ENCODE measurements around the gene SOS2. TPM values are rescaled to one million over a fixed set of nuclear protein-coding genes. Genes with fewer than 3 reads are reported as not detected.

The SOS2 gene
- total RNA-seq, 2 donors from 2014 or later: 20.5 to 26.4 TPM

GRCh38 chr14:50213795-50214194 is 17.6 kb downstream of the SOS2 start:
- intact Hi-C loops (cut with DNase I): no loop called here
- Histone ChIP-seq H3K4me1 (peaks cover 11% of the 10 kb centered on the region), H3K9me3 (no peaks in the 10 kb centered on the region), H3K36me3 (replicated peaks in 1 of 2; ENCODE audit: insufficient read depth in 1 of 2, low read depth in 2 of 2) (no peaks in the 10 kb centered on the region), H3K4me3 (no peak overlapping the region), H3K27ac (no peak overlapping the region), H3K27me3 (no peaks in the 10 kb centered on the region)
- WGBS, 2 donors: 58 to 65% methylated on average over 2 of the region's 2 CpGs
- no peak for DNase-seq
- TF ChIP-seq CTCF (IDR thresholded peaks at IDR 0.05) (no peak), POLR2A (IDR thresholded peaks at IDR 0.05) (no peak)
- no peak for ATAC-seq

- Histone ChIP-seq H3K4me3 (no peak overlapping the region), H3K27ac (no peak overlapping the region), H3K36me3 (replicated peaks in 1 of 2; ENCODE audit: insufficient read depth in 1 of 2, low read depth in 2 of 2) (no peaks in the 10 kb centered on the region), H3K27me3 (no peaks in the 10 kb centered on the region), H3K4me1 (peaks cover 11% of the 10 kb centered on the region), H3K9me3 (no peaks in the 10 kb centered on the region)
- intact Hi-C loops (cut with DNase I): no loop called here
- no peak for TF ChIP-seq CTCF (IDR thresholded peaks at IDR 0.05)
- no peak for TF ChIP-seq POLR2A (IDR thresholded peaks at IDR 0.05)
- WGBS, 2 donors: 18 to 24% methylated on average over 3 of the region's 3 CpGs
- DNase-seq: no peak
- no peak for ATAC-seq
Observed at GRCh38 chr14:50212726-50213125, 18.7 kb downstream of the SOS2 start.

- DNase-seq: no peak
- TF ChIP-seq POLR2A (IDR thresholded peaks at IDR 0.05) (no peak), CTCF (IDR thresholded peaks at IDR 0.05) (no peak)
- H3K9me3 ChIP-seq: no peaks in the 10 kb centered on the region
- intact Hi-C loops (cut with DNase I): no loop called here
- no peaks in the 10 kb centered on the region for H3K36me3 ChIP-seq (replicated peaks in 1 of 2; ENCODE audit: insufficient read depth in 1 of 2, low read depth in 2 of 2)
- 61 to 80% methylated on average over 1 of the region's 1 CpG for WGBS, 2 donors
- H3K27me3 ChIP-seq: no peaks in the 10 kb centered on the region
- H3K4me1 ChIP-seq: peaks cover 11% of the 10 kb centered on the region
- no peak overlapping the region for H3K4me3 ChIP-seq
- no peak for ATAC-seq
- H3K27ac ChIP-seq: no peak overlapping the region
Observed at GRCh38 chr14:50210074-50210473, 21.3 kb downstream of the SOS2 start.

GRCh38 chr14:50198499-50198898 is 32.9 kb downstream of the SOS2 start:
- 98 to 100% methylated on average over 2 of the region's 2 CpGs for WGBS, 2 donors
- no peak overlapping the region for H3K27ac ChIP-seq
- no peaks in the 10 kb centered on the region for H3K9me3 ChIP-seq
- no peaks in the 10 kb centered on the region for H3K27me3 ChIP-seq
- H3K36me3 ChIP-seq (replicated peaks in 1 of 2; ENCODE audit: insufficient read depth in 1 of 2, low read depth in 2 of 2): peaks cover 2 to 7% of the 10 kb centered on the region in 2 donors
- no peaks in the 10 kb centered on the region for H3K4me1 ChIP-seq
- intact Hi-C loops (cut with DNase I): no loop called here
- no peak for TF ChIP-seq CTCF (IDR thresholded peaks at IDR 0.05)
- no peak for TF ChIP-seq POLR2A (IDR thresholded peaks at IDR 0.05)
- DNase-seq (no peak), ATAC-seq (no peak)
- H3K4me3 ChIP-seq: no peak overlapping the region

GRCh38 chr14:50191499-50191898 is 39.9 kb downstream of the SOS2 start:
- H3K36me3 ChIP-seq (replicated peaks in 1 of 2; ENCODE audit: insufficient read depth in 1 of 2, low read depth in 2 of 2): peaks cover 0 to 5% of the 10 kb centered on the region in 2 donors
- no peaks in the 10 kb centered on the region for H3K9me3 ChIP-seq
- no peak for DNase-seq
- intact Hi-C loops (cut with DNase I): no loop called here
- no peak overlapping the region for H3K27ac ChIP-seq
- no peaks in the 10 kb centered on the region for H3K27me3 ChIP-seq
- no peak for TF ChIP-seq POLR2A (IDR thresholded peaks at IDR 0.05)
- H3K4me3 ChIP-seq: no peak overlapping the region
- WGBS, 2 donors: 87 to 94% methylated on average over 1 of the region's 1 CpG
- H3K4me1 ChIP-seq: no peaks in the 10 kb centered on the region
- ATAC-seq: no peak
